HepG2 (cell line): ENCODE data around the gene CLCN4. TPM values are rescaled to one million over a fixed set of nuclear protein-coding genes. Genes with fewer than 3 reads are reported as not detected.

Experiments
- ATAC-seq: fragments of 200-7000 bp; cut with Tn5 transposase; 3 replicates; pipeline ENCODE4 v1.9.1; 2020; ENCODE audit warnings: mild to moderate bottlenecking, moderate library complexity
- BruUV-seq: library from RNA; stranded (reverse); fragments of 400-500 nt; replicated peaks from 2 replicates; lab custom pipeline; 2021; lab: Mats Ljungman, UMichigan
- CTCF ChIA-PET: fragments of 300-600 bp; formaldehyde crosslinking; extraction: SDS; loops from one replicate; lab custom pipeline; 2021; ENCODE audit warnings: low total read pairs, inconsistent platforms, low intra/inter-chr PET ratio; lab: Yijun Ruan, JAX
- POLR2A ChIA-PET: fragments of 350-600 bp; sonication (Branson Sonifier 250); formaldehyde crosslinking; loops from one replicate; lab custom pipeline; 2020; ENCODE audit warnings: antibody characterized with exemption, inconsistent platforms; lab: Yijun Ruan, JAX
- DNase-seq: peaks from one replicate; pipeline ENCODE4 v3.0.0-alpha.2; 2015; ENCODE audit warnings: low spot score
- FAIRE-seq: peaks from 3 replicates; lab custom pipeline; 2011; peaks lifted over from hg19 to GRCh38; lab: Jason Lieb, UNC
- H2AFZ ChIP-seq: one replicate; pipeline ENCODE4 v1.6.1; 2011; ENCODE audit warnings: low read length, inconsistent platforms
- H3K27ac ChIP-seq: fragments of 300-600 bp; 3 replicates; pipeline ENCODE4 v1.8.0; 2011; ENCODE audit warnings: mixed run types, mild to moderate bottlenecking, mixed read lengths, low read length, inconsistent platforms; ENCODE audit not compliant: insufficient read depth; ENCODE audit errors: extremely low read length
- H3K27me3 ChIP-seq, 2 experiments: fragments of 200-600 bp in 1 of 2; 2 replicates in 1 of 2; 3 replicates in 1 of 2; pipeline versions ENCODE4 v1.6.0 to v1.8.0; 2011; ENCODE audit warnings: low read length in 2 of 2, mild to moderate bottlenecking in 2 of 2, moderate library complexity in 2 of 2, inconsistent platforms in 1 of 2; ENCODE audit not compliant: insufficient read depth in 2 of 2, control insufficient read depth in 1 of 2
- H3K36me3 ChIP-seq, 2 experiments: fragments of 200-600 bp in 1 of 2; replicated peaks in 1 of 2; 2 replicates in 1 of 2; 3 replicates in 1 of 2; pipeline versions ENCODE4 v1.5.1 to v1.8.0; 2011; ENCODE audit warnings: low read length in 2 of 2, inconsistent platforms in 1 of 2; ENCODE audit not compliant: insufficient read depth in 2 of 2, control insufficient read depth in 1 of 2
- H3K4me1 ChIP-seq: 2 replicates; pipeline ENCODE4 v1.5.1; 2012; ENCODE audit warnings: low read length, inconsistent platforms; ENCODE audit not compliant: insufficient read depth
- H3K4me2 ChIP-seq: 2 replicates; pipeline ENCODE4 v1.6.0; 2011; ENCODE audit warnings: low read depth, low read length, inconsistent platforms
- H3K4me3 ChIP-seq, 3 experiments: fragments of 200-600 bp in 1 of 3; sonication (generic), shearing (Covaris generic) in 1 of 3; replicated peaks in 1 of 3; 2 replicates each; pipeline ENCODE4 v1.5.1; 2011 to 2016; ENCODE audit warnings: low read length in 3 of 3, inconsistent platforms in 2 of 3, low read depth in 2 of 3, mild to moderate bottlenecking in 2 of 3, control low read depth in 1 of 3, mixed read lengths in 1 of 3; ENCODE audit not compliant: insufficient read depth in 1 of 3
- H3K79me2 ChIP-seq: one replicate; pipeline ENCODE4 v1.6.1; 2011; ENCODE audit warnings: low read length, inconsistent platforms; ENCODE audit not compliant: insufficient read depth
- H3K9ac ChIP-seq: 2 replicates; pipeline ENCODE4 v1.6.0; 2011; ENCODE audit warnings: mild to moderate bottlenecking, low read depth, low read length, inconsistent platforms; ENCODE audit not compliant: insufficient read depth
- H3K9me3 ChIP-seq: 2 replicates; pipeline ENCODE4 v1.5.1; 2012; ENCODE audit warnings: mild to moderate bottlenecking, low read length
- H4K20me1 ChIP-seq: 2 replicates; pipeline ENCODE4 v1.6.0; 2011; ENCODE audit warnings: inconsistent platforms, mild to moderate bottlenecking, low read length, moderate library complexity; ENCODE audit not compliant: insufficient read depth
- ATAD3A ChIP-seq: sonication (generic); formaldehyde crosslinking; IDR thresholded peaks from 2 replicates; pipeline ENCODE4 v1.4.0; 2020; ENCODE audit warnings: missing genetic modification reagents
- JDP2 ChIP-seq: sonication (generic); formaldehyde crosslinking; IDR thresholded peaks from 2 replicates; pipeline ENCODE4 v1.8.1; 2022; ENCODE audit warnings: missing genetic modification reagents, borderline replicate concordance
- MXI1 ChIP-seq: IDR thresholded peaks from 3 replicates; pipeline ENCODE4 v1.6.1; 2012; ENCODE audit warnings: low read depth, low read length, inconsistent platforms, borderline replicate concordance
- NFKB2 ChIP-seq: sonication (generic); formaldehyde crosslinking; IDR thresholded peaks from 2 replicates; pipeline ENCODE4 v1.4.0; 2020; ENCODE audit warnings: missing genetic modification reagents, borderline replicate concordance
- NFYB ChIP-seq: sonication (generic); formaldehyde crosslinking; IDR thresholded peaks from 2 replicates; pipeline ENCODE4 v1.4.0; 2020; ENCODE audit warnings: missing genetic modification reagents
- TBL1XR1 ChIP-seq: fragments of 150-350 bp; IDR thresholded peaks from 2 replicates; pipeline ENCODE4 v1.6.1; 2014; ENCODE audit warnings: borderline replicate concordance, low read length; ENCODE audit not compliant: partially characterized antibody
- TRIM24 ChIP-seq: sonication (generic); formaldehyde crosslinking; IDR thresholded peaks from 2 replicates; pipeline ENCODE4 v1.8.0; 2022; ENCODE audit warnings: mild to moderate bottlenecking, missing genetic modification reagents
- ZBTB38 ChIP-seq: sonication (generic); formaldehyde crosslinking; IDR thresholded peaks from 2 replicates; pipeline ENCODE4 v1.5.1; 2020; ENCODE audit warnings: mild to moderate bottlenecking, missing genetic modification reagents
- ZEB1 ChIP-seq: IDR thresholded peaks from 2 replicates; pipeline ENCODE4 v1.6.1; 2012; ENCODE audit warnings: mild to moderate bottlenecking, low read depth, inconsistent platforms; ENCODE audit not compliant: insufficient replicate concordance
- ZIK1 ChIP-seq: sonication (generic); formaldehyde crosslinking; IDR thresholded peaks from 2 replicates; pipeline ENCODE4 v1.5.0; 2020; ENCODE audit warnings: mild to moderate bottlenecking, low read depth, missing genetic modification reagents, borderline replicate concordance
- ZMYM2 ChIP-seq: sonication (generic); formaldehyde crosslinking; IDR thresholded peaks from 2 replicates; pipeline ENCODE4 v1.8.0; 2022; ENCODE audit warnings: mild to moderate bottlenecking, missing genetic modification reagents
- ZNF101 ChIP-seq: sonication (generic); formaldehyde crosslinking; IDR thresholded peaks from 2 replicates; pipeline ENCODE4 v1.4.0; 2020; ENCODE audit warnings: mild to moderate bottlenecking, low read depth, missing genetic modification reagents, borderline replicate concordance
- ZNF180 ChIP-seq: sonication (generic); formaldehyde crosslinking; IDR thresholded peaks from 2 replicates; pipeline ENCODE4 v1.4.0; 2020; ENCODE audit warnings: low read depth, missing genetic modification reagents, borderline replicate concordance
- ZNF383 ChIP-seq: sonication (generic); formaldehyde crosslinking; IDR thresholded peaks from 2 replicates; pipeline ENCODE4 v1.4.0; 2020; ENCODE audit warnings: missing genetic modification reagents, mild to moderate bottlenecking, borderline replicate concordance
- ZNF839 ChIP-seq: sonication (generic); formaldehyde crosslinking; IDR thresholded peaks from 2 replicates; pipeline ENCODE4 v1.4.0; 2020; ENCODE audit warnings: missing genetic modification reagents, mild to moderate bottlenecking, borderline replicate concordance
- ZSCAN20 ChIP-seq: sonication (generic); formaldehyde crosslinking; IDR thresholded peaks from 2 replicates; pipeline ENCODE4 v1.4.0; 2020; ENCODE audit warnings: missing genetic modification reagents, mild to moderate bottlenecking, borderline replicate concordance
- WGBS: methylation state at CpG from one replicate; pipeline ENCODE4 v1.1.6; 2017; ENCODE audit warnings: low lambda C conversion rate; 5-methylcytosine and 5-hydroxymethylcytosine counted together
- in situ Hi-C: cut with HindIII; loops from 2 replicates; pipeline ENCODE4 v1.10.0; 2017; ENCODE audit warnings: low pct_unique_long_range_greater_than_20kb; ENCODE audit not compliant: extremely low pct_ligation_motif_present
- intact Hi-C: fragments of 100-400 bp; cut with micrococcal nuclease; formaldehyde crosslinking; loops from one replicate; pipeline ENCODE4 v1.10.0; 2022; ENCODE audit not compliant: unreplicated experiment
- polyA plus RNA-seq, 8 experiments: library from polyadenylated mRNA; depleted of rRNA in 3 of 8; stranded (reverse) in 7 of 8; unstranded in 1 of 8; fragments of >200 nt; fragmentation: Illumina TruSeq in 4 of 8; extraction: Trizol in 4 of 8; gene quantifications; 2 replicates each; pipeline versions ENCODE4 v1.2.1 to v1.2.3, GENCODE V29; 2011 to 2016; ENCODE audit warnings: low read depth in 4 of 8, missing spikeins in 1 of 8, mixed read lengths in 1 of 8; ENCODE audit not compliant: insufficient read depth in 1 of 8
- total RNA-seq, 5 experiments: library from RNA; depleted of rRNA; stranded (reverse); fragments of >200 nt; fragmentation: Illumina TruSeq; extraction: Trizol; gene quantifications; 2 replicates each; pipeline ENCODE4 v1.2.3, GENCODE V29; 2016; ENCODE audit warnings: low read depth in 1 of 5
- TF ChIP-seq, protein P1 (sequence below): IDR thresholded peaks from 2 replicates; pipeline ENCODE4 v1.6.1; 2016; ENCODE audit warnings: low read depth, control low read depth
- TF ChIP-seq, protein P2 (sequence below): sonication (generic); formaldehyde crosslinking; IDR thresholded peaks from 2 replicates; pipeline ENCODE4 v1.4.0; 2020; ENCODE audit warnings: mild to moderate bottlenecking, missing genetic modification reagents
- TF ChIP-seq, protein P3 (sequence below): IDR thresholded peaks from 2 replicates; pipeline ENCODE4 v1.6.1; 2012; ENCODE audit warnings: low read length, improper control_type of control experiment
- TF ChIP-seq, protein P4 (sequence below): sonication (generic); formaldehyde crosslinking; IDR thresholded peaks from 2 replicates; pipeline ENCODE4 v1.8.0; 2022; ENCODE audit warnings: low read depth, missing genetic modification reagents

Gene CLCN4
- total and polyA plus RNA-seq, 2 of the 13 experiments (the other 11 are each of a cell fraction or from before 2014, with no cell fraction given) = 1.8 to 2.5 TPM

DNA sequence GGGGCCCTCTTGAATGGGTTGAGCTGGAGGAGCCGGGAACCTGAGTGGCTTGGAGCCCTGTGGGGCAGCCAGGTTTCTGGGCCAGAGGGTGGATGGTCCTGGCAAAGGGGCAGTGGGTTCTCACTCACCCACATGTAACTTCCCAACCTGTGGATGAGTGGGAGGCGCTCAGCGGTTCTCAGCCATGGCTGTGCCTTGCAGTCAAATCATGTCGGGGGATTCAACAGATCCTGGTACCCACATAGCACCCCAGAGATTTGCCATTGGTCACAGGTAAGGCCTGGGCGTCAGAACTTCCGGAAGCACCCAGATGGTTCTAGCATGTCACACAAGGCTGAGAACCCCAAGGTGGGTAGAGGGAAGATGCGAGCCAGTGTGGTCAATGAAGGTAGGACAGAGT lies 21.9 kb upstream of the CLCN4 start:
- FAIRE-seq (no peak), DNase-seq (no peak), ATAC-seq (no peak)
- H4K20me1 ChIP-seq = no peaks in the 10 kb centered on the region
- no peak overlapping the region for H3K4me2 ChIP-seq
- H3K27me3 ChIP-seq = no peaks in the 10 kb centered on the region
- CTCF ChIA-PET = no interaction called here
- in situ Hi-C loops = no loop called here
- POLR2A ChIA-PET = no interaction called here
- H3K27ac ChIP-seq = no peak overlapping the region
- no peak overlapping the region for H3K4me3 ChIP-seq
- TF ChIP-seq, protein P1, sequence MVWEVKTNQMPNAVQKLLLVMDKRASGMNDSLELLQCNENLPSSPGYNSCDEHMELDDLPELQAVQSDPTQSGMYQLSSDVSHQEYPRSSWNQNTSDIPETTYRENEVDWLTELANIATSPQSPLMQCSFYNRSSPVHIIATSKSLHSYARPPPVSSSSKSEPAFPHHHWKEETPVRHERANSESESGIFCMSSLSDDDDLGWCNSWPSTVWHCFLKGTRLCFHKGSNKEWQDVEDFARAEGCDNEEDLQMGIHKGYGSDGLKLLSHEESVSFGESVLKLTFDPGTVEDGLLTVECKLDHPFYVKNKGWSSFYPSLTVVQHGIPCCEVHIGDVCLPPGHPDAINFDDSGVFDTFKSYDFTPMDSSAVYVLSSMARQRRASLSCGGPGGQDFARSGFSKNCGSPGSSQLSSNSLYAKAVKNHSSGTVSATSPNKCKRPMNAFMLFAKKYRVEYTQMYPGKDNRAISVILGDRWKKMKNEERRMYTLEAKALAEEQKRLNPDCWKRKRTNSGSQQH = no peak
- TF ChIP-seq ATAD3A (CRISPR knock-in tag) (no peak), MXI1 (no peak), ZIK1 (no peak), ZNF839 (CRISPR knock-in tag) (no peak), ZNF180 (CRISPR knock-in tag) (no peak), ZNF383 (CRISPR knock-in tag) (no peak), ZMYM2 (no peak), ZSCAN20 (no peak), JDP2 (CRISPR knock-in tag) (no peak), NFYB (CRISPR knock-in tag) (no peak), ZBTB38 (CRISPR knock-in tag) (no peak), TBL1XR1 (no peak), ZNF101 (CRISPR knock-in tag) (no peak), TRIM24 (CRISPR knock-in tag) (no peak), NFKB2 (no peak), ZEB1 (no peak)
- TF ChIP-seq, protein P2, sequence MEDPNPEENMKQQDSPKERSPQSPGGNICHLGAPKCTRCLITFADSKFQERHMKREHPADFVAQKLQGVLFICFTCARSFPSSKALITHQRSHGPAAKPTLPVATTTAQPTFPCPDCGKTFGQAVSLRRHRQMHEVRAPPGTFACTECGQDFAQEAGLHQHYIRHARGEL = no peak
- TF ChIP-seq, protein P3, sequence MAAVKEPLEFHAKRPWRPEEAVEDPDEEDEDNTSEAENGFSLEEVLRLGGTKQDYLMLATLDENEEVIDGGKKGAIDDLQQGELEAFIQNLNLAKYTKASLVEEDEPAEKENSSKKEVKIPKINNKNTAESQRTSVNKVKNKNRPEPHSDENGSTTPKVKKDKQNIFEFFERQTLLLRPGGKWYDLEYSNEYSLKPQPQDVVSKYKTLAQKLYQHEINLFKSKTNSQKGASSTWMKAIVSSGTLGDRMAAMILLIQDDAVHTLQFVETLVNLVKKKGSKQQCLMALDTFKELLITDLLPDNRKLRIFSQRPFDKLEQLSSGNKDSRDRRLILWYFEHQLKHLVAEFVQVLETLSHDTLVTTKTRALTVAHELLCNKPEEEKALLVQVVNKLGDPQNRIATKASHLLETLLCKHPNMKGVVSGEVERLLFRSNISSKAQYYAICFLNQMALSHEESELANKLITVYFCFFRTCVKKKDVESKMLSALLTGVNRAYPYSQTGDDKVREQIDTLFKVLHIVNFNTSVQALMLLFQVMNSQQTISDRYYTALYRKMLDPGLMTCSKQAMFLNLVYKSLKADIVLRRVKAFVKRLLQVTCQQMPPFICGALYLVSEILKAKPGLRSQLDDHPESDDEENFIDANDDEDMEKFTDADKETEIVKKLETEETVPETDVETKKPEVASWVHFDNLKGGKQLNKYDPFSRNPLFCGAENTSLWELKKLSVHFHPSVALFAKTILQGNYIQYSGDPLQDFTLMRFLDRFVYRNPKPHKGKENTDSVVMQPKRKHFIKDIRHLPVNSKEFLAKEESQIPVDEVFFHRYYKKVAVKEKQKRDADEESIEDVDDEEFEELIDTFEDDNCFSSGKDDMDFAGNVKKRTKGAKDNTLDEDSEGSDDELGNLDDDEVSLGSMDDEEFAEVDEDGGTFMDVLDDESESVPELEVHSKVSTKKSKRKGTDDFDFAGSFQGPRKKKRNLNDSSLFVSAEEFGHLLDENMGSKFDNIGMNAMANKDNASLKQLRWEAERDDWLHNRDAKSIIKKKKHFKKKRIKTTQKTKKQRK = no peak
- TF ChIP-seq, protein P4, sequence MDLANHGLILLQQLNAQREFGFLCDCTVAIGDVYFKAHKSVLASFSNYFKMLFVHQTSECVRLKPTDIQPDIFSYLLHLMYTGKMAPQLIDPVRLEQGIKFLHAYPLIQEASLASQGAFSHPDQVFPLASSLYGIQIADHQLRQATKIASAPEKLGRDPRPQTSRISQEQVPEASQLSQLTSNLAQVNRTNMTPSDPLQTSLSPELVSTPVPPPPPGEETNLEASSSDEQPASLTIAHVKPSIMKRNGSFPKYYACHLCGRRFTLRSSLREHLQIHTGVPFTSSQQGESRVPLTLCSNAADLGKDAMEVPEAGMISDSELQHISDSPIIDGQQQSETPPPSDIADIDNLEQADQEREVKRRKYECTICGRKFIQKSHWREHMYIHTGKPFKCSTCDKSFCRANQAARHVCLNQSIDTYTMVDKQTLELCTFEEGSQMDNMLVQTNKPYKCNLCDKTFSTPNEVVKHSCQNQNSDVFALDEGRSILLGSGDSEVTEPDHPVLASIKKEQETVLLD (CRISPR knock-in tag) = no peak
- H2AFZ ChIP-seq = no peak overlapping the region
- no peaks in the 10 kb centered on the region for H3K4me1 ChIP-seq
- intact Hi-C loops = no loop called here
- no peaks in the 10 kb centered on the region for H3K36me3 ChIP-seq
- no peaks in the 10 kb centered on the region for H3K79me2 ChIP-seq
- 100% methylated on average over 4 of the region's 7 CpGs for WGBS
- BruUV-seq = no TSS peak
- no peak overlapping the region for H3K9ac ChIP-seq
- H3K9me3 ChIP-seq = no peaks in the 10 kb centered on the region
